Esophagus (tissue), 2 donors: ENCODE measurements around the gene SUSD4. TPM values are rescaled to one million over a fixed set of nuclear protein-coding genes. Genes with fewer than 3 reads are reported as not detected.

ENCODE experiments used
- H3K27ac ChIP-seq, 2 donors: one replicate each; pipeline ENCODE4 v1.5.1; 2013; ENCODE audit warnings: low read depth in 2 of 2, mild to moderate bottlenecking in 2 of 2, inconsistent platforms in 1 of 2, low read length in 1 of 2, moderate library complexity in 1 of 2
- H3K27me3 ChIP-seq, 2 donors: one replicate each; pipeline ENCODE4 v1.6.1; 2013; ENCODE audit warnings: low read length in 2 of 2, control low read depth in 1 of 2, mild to moderate bottlenecking in 1 of 2; ENCODE audit not compliant: insufficient read depth in 2 of 2, control insufficient read depth in 1 of 2
- H3K36me3 ChIP-seq, 2 donors: one replicate each; pipeline ENCODE4 v1.6.1; 2013; ENCODE audit warnings: low read length in 1 of 2; ENCODE audit not compliant: control insufficient read depth in 2 of 2, insufficient read depth in 2 of 2
- H3K4me1 ChIP-seq, 2 donors: one replicate each; pipeline ENCODE4 v1.6.1; 2013; ENCODE audit warnings: low read length in 1 of 2; ENCODE audit not compliant: control insufficient read depth in 2 of 2, insufficient read depth in 2 of 2
- H3K4me3 ChIP-seq, 2 donors: one replicate each; pipeline ENCODE4 v1.5.1; 2013; ENCODE audit warnings: low read length in 2 of 2, mild to moderate bottlenecking in 2 of 2, low read depth in 1 of 2, moderate library complexity in 1 of 2
- H3K9me3 ChIP-seq, 2 donors: one replicate each; pipeline ENCODE4 v1.6.1; 2013; ENCODE audit warnings: mild to moderate bottlenecking in 2 of 2, low read depth in 1 of 2, low read length in 1 of 2, moderate library complexity in 1 of 2; ENCODE audit not compliant: control insufficient read depth in 2 of 2, insufficient read depth in 1 of 2
- WGBS, 2 donors: extraction: QIAGEN DNeasy Blood & Tissue Kit; methylation state at CpG; one replicate each; pipeline ENCODE4 v1.1.7; 2013; 5-methylcytosine and 5-hydroxymethylcytosine counted together
- polyA plus RNA-seq, 2 donors: library from polyadenylated mRNA; stranded (reverse); fragments of 200-250 nt; gene quantifications; one replicate each; pipeline ENCODE4 v1.2.3, GENCODE V29; 2013
- donor health status: healthy with polysubstance abuse.
- donor health status: Bipolar disorder and iron deficiency.

The SUSD4 gene
- polyA plus RNA-seq, 2 donors = 39.5 to 50.5 TPM

- WGBS, 2 donors = 2% methylated on average over 38 to 44 of the region's 44 CpGs
- peak overlapping the region; percentile 52 to 80 for H3K4me3 ChIP-seq
- H3K9me3 ChIP-seq = no peaks in the 10 kb centered on the region
- no peaks in the 10 kb centered on the region for H3K27me3 ChIP-seq
- peaks cover 5 to 10% of the 10 kb centered on the region in 2 donors for H3K4me1 ChIP-seq
- peak overlapping the region; percentile 12 to 67 for H3K27ac ChIP-seq
- H3K36me3 ChIP-seq = no peaks in the 10 kb centered on the region
These were observed 720 bp downstream of the SUSD4 start for GRCh38 chr1:223363057-223363855.

- 72 to 75% methylated on average over 3 of the region's 3 CpGs for WGBS, 2 donors
- Histone ChIP-seq H3K9me3 (no peaks in the 10 kb centered on the region), H3K27ac (no peak overlapping the region), H3K4me3 (no peak overlapping the region), H3K36me3 (no peaks in the 10 kb centered on the region), H3K4me1 (peaks cover 5 to 10% of the 10 kb centered on the region in 2 donors), H3K27me3 (no peaks in the 10 kb centered on the region)
These were observed 5.2 kb downstream of the SUSD4 start for GRCh38 chr1:223358826-223359225.

DNA sequence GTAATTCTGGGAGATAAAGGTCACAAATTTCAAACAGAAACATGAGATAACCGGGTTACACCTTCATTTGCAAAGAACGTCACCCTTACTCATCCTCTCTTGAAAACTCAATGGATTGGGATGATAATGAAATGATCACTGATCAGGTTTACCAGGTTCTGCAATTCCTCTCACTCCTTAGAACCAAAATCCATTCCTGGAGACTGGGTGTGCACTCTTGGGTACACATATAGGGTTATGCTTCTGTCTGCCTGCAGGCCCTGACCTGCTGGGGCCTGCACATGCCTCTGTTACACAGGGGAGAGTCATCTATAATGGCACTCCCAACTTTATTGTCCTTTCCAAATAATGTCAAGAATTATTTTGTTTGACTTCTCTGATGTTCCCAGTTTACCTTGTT, 8.3 kb downstream of the SUSD4 start:
- H3K27me3 ChIP-seq = no peaks in the 10 kb centered on the region
- H3K36me3 ChIP-seq = no peaks in the 10 kb centered on the region
- no peaks in the 10 kb centered on the region for H3K9me3 ChIP-seq
- 51 to 71% methylated on average over 2 of the region's 2 CpGs for WGBS, 2 donors
- H3K4me1 ChIP-seq = peaks cover 0 to 3% of the 10 kb centered on the region in 2 donors
- no peak overlapping the region for H3K4me3 ChIP-seq
- peak overlapping the region in 1 of 2 donors; percentile 64 for H3K27ac ChIP-seq

GRCh38 chr1:223353939-223354338, 10.0 kb downstream of the SUSD4 start:
- H3K36me3 ChIP-seq = no peaks in the 10 kb centered on the region
- H3K4me3 ChIP-seq = no peak overlapping the region
- H3K4me1 ChIP-seq = peaks cover 0 to 8% of the 10 kb centered on the region in 2 donors
- no peak overlapping the region for H3K27ac ChIP-seq
- 65 to 71% methylated on average over 6 of the region's 6 CpGs for WGBS, 2 donors
- H3K9me3 ChIP-seq = no peaks in the 10 kb centered on the region
- no peaks in the 10 kb centered on the region for H3K27me3 ChIP-seq

DNA sequence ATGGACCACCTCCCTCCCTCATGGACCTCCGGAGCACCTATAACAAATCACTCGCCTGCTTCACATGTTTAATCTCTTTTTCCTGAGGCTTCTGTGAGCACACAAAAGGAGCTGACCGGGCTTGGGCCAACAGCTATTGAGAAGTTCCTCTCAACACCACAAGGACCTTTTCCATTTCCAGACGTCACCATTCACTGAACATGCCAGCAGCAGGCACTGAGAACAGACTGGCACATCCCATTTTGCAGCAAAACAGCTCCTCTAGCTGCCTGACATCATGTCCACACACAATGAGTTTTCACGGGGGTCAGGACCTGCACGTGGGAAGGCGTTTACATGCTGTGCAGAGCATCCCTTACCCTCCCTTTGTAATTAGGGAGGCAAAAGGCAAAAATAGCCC, 11.0 kb downstream of the SUSD4 start:
- H3K4me1 ChIP-seq = peaks cover 0 to 8% of the 10 kb centered on the region in 2 donors
- no peaks in the 10 kb centered on the region for H3K9me3 ChIP-seq
- WGBS, 2 donors = 69 to 73% methylated on average over 7 of the region's 7 CpGs
- no peak overlapping the region for H3K27ac ChIP-seq
- no peak overlapping the region for H3K4me3 ChIP-seq
- H3K36me3 ChIP-seq = no peaks in the 10 kb centered on the region
- no peaks in the 10 kb centered on the region for H3K27me3 ChIP-seq

DNA sequence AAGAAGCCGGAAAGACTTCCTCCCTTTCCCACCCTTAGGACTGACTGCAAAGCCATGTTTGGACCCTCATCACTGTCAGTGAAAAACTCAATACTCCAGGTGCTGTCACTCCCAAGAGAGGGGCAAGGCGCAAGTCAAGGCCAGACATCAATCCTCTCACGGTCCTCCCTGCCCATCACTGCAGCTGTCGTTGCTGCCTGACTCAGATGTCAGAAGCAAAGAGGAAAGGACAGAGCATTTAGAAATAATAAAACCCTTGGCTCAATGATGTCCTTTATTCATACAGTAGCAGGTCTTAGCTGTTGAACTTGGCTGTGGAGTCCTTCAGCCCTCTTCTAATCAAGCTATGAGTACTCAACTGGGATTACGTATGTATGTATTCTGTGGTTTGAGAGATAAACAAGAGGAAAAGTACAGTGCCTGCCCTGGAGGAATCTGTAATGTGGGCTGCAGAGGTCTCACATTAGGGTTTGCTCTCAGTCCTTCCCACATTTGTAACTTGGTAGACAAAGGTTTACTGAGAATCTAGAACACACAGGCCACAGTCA, 13.5 kb downstream of the SUSD4 start:
- H3K4me3 ChIP-seq = no peak overlapping the region
- H3K27me3 ChIP-seq = no peaks in the 10 kb centered on the region
- no peaks in the 10 kb centered on the region for H3K9me3 ChIP-seq
- H3K4me1 ChIP-seq = peaks cover 0 to 5% of the 10 kb centered on the region in 2 donors
- no peaks in the 10 kb centered on the region for H3K36me3 ChIP-seq
- WGBS, 2 donors = 80 to 81% methylated on average over 5 of the region's 5 CpGs
- H3K27ac ChIP-seq = no peak overlapping the region

DNA sequence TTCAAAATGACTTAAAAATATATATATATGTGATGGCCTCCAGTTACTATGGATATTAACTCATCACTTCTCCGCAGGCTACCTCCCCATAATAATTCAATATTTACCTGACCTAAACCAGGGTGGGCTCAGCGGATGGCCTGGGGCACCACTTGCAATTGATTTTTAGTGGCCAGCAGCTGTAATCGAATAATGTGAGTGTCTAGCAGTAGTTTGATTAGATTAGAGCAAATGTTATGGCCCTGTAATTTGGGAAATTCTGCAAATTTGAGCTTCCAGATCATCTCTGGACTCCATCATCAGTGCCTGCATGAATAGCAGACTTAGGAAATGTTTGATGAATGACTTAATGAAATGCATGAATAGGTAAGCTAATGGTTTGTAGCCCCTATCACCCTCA, 14.7 kb downstream of the SUSD4 start:
- Histone ChIP-seq H3K4me3 (no peak overlapping the region), H3K36me3 (no peaks in the 10 kb centered on the region), H3K4me1 (peaks cover 0 to 5% of the 10 kb centered on the region in 2 donors), H3K27ac (no peak overlapping the region), H3K27me3 (no peaks in the 10 kb centered on the region), H3K9me3 (no peaks in the 10 kb centered on the region)
- 96 to 99% methylated on average over 3 of the region's 3 CpGs for WGBS, 2 donors

DNA sequence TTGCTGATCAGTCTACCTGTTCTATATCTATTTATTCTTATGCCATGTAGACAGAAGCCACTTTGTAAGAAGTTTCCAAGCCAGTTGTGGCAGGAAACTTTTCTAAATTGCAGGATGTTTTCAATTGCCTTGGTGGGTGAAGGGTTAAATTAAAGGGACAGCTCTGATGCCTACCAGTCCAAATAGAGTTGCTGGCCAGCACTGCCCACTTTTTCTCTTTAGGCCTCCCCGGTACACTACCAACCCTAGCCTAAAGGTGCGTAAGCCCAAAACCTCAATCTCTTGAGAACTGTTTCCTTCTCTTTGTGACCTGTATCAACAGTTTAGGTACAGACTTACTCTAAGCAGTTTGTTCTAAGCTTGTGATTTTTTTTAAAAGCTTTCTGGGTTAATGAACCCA, 15.5 kb downstream of the SUSD4 start:
- Histone ChIP-seq H3K36me3 (no peaks in the 10 kb centered on the region), H3K9me3 (no peaks in the 10 kb centered on the region), H3K27ac (no peak overlapping the region), H3K27me3 (no peaks in the 10 kb centered on the region), H3K4me3 (no peak overlapping the region), H3K4me1 (peaks cover 0 to 5% of the 10 kb centered on the region in 2 donors)
- WGBS, 2 donors = 77 to 86% methylated on average over 2 of the region's 2 CpGs

DNA sequence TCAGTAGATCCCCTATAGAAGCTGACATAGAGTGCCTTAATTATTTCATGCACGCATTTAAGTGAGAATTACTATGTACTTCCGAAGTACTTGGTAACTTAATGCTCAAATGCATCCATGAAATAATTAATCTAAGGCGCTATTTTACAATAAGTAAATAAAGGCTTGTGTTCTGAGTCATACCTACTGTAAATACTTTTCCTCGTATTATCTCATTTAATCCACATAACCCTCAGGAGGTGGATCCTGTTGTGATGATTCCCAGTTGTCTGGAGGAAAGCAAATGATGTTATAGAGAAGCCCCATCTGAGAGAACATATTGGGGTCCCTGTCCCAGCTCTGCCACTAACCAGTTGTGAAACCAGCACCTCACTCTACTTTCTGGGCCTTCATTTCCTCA, 16.4 kb downstream of the SUSD4 start:
- Histone ChIP-seq H3K27ac (no peak overlapping the region), H3K4me3 (no peak overlapping the region), H3K27me3 (no peaks in the 10 kb centered on the region), H3K9me3 (no peaks in the 10 kb centered on the region), H3K36me3 (no peaks in the 10 kb centered on the region), H3K4me1 (peaks cover 0 to 5% of the 10 kb centered on the region in 2 donors)
- WGBS, 2 donors = 70 to 75% methylated on average over 4 of the region's 4 CpGs

- Histone ChIP-seq H3K27me3 (no peaks in the 10 kb centered on the region), H3K9me3 (no peaks in the 10 kb centered on the region), H3K27ac (no peak overlapping the region), H3K4me3 (no peak overlapping the region), H3K4me1 (peaks cover 2 to 5% of the 10 kb centered on the region in 2 donors), H3K36me3 (no peaks in the 10 kb centered on the region)
- WGBS, 2 donors = 93 to 96% methylated on average over 4 of the region's 4 CpGs
These were observed 17.7 kb downstream of the SUSD4 start for GRCh38 chr1:223346311-223346710.
